GM18858 (cell line): Measurements from ENCODE around the gene IDH3G.
"Not testable (repeated sequence)": the region's sequence is repeated elsewhere in the genome, so short reads cannot be mapped to it uniquely, and the experiment has no call there.

Experiments used
- ATAC-seq: cut with Tn5 transposase; IDR thresholded peaks from one replicate; pipeline ENCODE4 v1.9.1; 2021; ENCODE audit not compliant: unreplicated experiment

IDH3G gene

DNA sequence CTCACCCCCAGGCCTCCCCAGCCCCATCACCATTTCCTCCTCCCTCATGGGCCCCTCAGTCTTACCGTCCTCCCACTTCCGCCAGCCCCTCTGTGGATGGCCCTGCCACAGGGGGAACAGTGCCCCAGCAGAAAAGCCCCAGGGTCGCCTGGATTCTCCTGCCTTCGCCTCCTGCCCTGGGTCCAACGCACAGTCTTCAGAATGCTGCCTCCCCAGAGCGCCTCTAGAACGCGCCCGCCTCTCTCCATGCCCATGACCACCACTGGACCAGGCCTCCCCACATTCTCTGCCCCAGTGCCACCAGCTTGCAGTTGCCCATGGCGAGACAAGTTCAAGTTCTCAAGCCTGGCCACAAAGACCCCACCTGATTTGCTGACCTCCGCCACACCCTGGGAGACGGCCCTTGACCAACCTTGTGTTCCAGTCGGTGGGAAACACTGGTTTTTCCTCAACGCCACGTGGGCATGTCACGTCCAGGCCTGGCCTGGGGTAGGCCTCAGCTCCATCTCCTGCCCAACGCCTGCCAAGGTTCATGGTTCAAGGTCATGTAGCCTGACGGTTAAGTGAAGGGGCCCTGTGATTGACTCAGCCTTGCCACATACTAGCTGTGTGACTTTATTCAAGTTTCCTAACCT, 30.8 kb downstream of the IDH3G start:
- no peak for ATAC-seq

DNA sequence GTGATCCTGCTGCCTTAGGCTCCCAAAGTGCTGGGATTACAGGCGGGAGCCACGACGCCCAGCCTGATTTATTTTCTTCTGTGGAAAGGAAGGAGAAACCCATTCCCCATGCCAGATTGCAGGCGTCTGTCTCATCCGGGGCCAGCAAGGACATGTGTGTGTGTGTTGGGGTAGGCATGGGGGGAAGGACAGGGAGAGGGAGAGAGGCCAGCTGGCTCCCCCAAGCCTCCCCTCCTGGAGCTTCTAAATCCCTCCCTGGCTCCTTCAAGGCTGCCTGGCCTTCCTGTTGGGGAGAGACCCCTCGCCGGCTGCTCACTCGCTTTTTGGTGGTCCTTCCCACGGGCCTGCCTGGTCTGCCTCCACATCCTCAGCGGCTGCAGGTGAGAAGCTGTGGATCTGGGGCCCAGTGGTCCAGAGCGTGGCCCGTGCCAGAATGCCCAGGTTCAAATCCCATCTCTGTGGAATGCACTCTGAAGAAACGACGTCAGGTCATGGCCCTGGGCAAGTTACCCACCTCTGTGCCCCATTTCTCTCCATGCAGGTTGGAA, 31.5 kb downstream of the IDH3G start:
- ATAC-seq, result no peak

DNA sequence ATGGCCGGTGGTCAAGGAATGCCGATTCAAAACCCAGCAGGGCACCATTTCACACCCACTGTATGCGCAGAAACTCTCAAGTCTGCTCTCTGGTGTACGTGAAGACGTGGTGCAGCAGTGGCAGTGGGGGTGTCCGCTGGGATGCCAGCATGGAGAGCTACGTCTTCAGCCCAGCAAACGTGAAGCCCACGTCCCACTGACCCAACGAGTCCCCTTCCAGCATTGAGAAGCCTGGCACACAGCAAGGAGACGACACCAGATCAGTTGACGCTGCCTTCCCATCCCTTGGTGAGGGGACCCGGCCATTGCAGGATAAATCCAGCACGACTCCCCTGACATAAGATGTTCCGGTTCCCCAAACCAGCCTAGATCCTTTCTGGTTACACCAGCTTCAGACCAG, 32.3 kb downstream of the IDH3G start:
- ATAC-seq, result no peak

DNA sequence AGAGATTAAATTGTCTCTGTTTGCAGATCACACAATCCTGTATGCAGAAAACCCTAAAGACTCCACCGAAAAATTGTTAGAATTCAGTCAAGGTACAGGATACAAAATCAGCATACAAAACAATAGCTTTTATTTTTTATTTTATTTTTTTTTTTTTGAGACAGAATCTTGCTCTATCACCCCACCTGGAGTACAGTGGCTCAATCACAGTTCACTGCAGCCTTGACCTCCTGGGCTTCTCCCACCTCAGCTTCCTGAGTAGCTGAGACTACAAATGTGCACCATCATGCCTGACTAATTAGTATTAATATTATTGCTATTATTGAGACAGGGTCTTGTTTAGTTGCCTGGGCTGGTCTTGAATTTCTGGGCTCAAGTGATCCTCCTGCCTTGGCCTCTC, 39.0 kb downstream of the IDH3G start:
- ATAC-seq, result no peak

DNA sequence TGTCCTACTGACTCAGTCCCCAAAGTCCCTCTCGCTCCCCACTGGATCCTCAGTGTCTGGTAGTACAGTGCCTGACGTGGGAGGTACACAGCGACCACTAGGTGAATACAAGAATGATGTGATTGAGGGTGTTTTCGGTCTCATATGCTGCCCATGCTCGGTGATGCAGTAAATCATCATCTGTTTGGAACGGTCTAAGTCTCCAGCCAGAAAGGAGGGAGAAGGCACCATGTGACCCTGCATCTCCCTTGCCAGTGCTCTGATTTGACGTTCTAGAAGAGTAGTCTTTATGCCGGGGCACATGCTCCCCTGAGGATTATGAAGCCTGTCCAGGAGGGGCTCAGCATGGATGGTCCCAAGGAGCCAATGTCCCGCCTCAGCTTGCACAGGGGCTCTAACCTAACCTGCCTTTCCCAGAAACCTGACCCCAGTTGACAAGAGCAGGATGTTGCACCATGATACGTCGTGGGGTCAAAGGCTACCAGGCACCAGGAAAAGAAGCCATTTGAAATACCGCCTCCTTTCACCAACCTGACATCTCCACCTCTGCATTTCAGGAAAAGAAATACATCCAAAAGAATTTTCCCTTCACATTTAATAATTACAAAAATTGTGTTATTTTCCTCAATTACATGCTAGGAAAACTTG, 43.9 kb downstream of the IDH3G start:
- no peak for ATAC-seq

DNA sequence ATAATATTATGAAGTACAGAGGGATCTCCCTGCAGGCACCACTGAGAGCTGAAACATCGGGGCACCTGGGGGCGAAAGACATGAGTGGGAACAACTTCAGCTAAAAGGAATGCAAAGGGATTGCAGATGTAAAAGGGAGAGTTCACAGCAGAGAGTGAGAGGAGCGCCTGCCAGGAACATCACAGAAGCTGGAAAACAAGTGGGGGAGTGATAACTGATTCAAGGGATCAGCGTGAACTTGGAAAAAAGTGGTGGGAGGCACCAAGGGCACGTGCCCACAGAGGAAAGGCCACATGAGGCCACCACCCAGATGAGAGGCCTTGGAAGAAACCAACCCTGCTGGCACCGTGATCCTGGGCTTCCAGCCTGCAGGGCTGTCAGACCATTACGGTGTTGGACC, 45.2 kb downstream of the IDH3G start:
- ATAC-seq, result not testable (repeated sequence)

DNA sequence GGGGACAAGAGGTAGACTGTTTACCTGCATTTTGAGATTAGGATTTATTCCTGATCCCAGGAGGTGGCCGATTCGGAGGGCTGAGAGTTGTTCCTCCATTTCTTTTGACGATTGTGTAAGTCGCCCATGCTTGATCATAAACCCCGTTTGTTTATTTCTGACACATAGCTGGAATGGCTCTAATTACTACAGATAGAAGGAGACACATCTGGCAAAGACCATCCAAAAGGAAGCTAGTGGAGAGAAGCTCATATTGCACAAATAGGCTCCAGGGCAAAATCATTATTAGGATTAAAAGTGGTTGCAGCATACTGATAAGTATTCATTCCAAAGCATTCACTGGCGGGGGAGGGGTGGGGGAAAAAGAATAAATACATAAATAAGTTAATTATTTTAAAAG, 47.2 kb downstream of the IDH3G start:
- ATAC-seq, result not testable (repeated sequence)

DNA sequence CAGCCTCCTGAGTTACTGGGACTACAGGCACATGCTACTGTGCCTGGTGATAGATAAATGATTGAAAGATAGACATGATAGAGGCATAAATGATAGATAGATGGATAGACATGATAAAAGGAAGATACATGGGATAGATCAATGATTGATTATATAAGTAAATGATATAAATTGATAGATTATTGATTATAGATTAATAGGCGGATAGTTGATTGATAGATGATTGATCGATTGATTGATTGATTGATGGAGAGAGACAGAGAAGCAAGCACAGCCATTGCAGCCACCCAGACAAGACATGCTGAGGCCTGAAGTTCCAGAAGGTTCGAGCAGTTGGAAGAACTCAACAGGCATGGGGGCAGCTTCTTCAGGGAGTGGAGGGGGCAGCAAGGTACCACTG, 47.8 kb downstream of the IDH3G start:
- no peak for ATAC-seq

DNA sequence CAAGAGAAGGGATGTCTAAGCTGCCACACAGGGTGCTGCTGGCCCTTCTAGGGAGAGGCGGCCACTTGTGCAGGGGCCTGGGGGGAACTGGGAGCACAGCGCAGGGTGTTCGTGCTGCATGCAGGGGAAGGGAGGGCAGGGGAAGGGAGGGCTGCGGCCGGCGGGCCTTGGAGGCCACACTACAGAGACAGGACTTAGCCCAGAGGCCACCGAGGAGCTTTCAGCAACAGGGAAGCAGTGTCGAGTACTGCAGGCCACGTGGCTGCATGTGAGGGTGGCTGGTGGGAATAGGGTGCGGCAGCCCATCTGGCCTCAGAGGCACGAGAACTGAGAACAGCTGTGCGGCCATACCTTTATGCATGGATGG, 49.1 kb downstream of the IDH3G start:
- ATAC-seq, result not testable (repeated sequence)

DNA sequence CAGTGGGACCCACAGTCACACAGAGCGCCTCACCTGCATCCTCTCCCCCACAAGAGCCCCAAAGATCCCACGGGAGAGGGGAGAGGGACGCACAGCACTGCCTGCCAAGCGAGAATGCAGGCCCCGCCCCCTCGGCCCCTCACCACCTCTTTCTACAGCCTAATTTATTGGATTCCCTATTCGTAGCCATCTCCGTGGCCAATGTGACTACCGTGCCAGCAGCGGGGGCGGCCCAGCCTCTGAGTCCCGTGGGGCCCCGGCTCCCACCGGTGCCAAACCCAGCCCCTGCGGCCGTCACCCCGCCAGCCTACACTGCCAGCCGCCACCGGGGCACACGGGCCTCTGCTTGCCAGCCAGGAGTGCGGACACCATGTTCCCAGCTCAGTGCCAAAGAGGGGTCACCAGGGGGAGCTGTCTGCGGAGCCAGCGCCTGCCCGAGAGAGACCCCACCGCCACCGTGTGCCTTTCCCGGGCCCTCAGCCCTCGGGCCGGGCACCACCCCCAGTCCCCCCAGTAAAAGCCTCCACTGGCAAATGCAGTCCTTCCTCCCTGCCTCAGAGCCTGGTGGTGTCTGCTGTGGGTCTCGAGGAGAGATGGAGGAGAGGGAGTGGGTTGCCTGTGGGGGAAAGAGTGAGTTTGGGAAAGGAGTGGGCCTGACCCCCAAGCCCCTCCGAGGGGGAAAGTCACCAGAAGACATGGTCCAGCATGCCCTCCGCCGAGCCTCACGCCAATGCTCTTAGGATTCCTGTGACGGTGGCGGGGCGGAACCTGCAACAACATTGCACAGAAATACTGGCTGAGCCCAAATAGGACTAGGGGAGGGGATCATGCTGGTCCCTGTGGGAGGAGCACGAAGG, 49.7 kb downstream of the IDH3G start:
- no peak for ATAC-seq

DNA sequence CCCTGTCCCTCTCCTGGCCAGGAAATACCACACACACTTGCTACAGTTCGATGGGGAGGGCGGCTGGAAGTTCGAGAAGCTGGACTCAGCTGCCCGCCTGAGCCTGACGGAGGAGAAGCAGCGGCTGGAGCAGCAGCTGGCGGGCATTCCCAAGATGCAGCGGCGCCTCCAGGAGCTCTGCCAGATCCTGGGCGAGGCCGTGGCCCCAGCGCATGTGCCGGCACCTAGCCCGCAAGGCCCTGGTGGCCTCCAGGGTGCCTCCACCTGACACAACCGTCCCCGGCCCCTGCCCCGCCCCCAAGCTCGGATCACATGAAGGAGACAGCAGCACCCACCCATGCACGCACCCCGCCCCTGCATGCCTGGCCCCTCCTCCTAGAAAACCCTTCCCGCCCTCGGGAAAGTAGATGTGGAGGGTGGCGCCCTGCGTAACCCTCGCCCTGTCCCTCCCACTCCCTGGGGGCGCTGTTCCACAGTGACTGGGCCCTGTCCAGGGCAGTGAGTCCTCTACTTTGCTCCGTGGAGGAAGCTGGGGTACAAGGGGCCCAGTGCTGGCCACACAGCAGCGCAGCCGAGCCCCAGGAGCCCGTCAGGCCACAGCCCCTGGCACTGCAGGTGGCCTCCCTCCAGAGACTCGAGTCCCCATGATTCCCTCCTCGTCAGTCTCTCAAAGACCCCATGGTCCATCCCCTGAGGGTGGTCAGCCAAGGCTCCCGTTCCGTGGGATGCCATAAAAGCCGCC, 50.5 kb downstream of the IDH3G start:
- ATAC-seq, result not testable (repeated sequence)

DNA sequence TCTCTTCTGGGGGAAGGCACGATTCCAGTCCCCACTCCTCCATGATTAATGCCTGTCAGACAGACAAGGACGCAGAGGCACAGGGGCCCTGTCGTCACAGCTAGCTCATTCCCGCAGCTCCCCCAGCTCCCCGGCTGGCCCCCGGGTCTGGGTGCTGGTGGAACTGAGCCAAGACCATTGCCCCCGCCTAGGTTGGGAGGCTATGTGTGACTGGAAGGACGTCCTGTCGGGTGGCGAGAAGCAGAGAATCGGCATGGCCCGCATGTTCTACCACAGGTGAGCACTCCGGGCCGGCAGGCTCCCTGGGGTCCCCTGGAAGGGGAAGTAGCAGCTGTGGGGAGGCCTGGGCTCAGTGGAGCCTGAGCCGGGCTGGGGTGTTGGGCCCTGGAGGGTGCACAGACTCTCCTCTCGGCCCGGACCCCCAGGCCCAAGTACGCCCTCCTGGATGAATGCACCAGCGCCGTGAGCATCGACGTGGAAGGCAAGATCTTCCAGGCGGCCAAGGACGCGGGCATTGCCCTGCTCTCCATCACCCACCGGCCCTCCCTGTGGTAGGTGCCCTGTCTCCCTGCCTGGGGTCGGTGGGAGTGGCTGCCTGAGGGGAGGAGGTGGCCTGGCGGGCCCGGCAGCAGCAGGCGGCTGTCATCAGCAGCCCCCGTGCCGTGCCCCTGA, 51.2 kb downstream of the IDH3G start:
- not testable (repeated sequence) for ATAC-seq

DNA sequence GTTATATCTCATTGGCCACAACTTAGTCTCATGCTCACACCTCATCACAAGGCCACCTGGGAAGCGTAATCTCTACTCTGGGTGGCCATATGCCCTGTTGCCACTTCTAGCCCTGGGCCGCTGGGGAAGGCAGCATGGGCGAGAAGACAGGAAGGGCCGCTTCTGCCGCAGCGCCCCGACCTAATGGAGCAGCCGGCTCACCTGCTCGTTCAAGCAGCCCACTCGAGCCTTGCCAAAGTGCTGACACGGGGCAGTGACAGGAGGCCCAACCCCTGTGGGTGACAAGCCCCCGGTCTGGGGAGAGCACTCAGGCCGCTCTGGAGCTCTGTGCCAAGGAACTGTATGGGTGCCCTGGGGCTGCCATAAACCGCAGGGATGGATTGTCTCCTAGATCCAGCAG, 52.1 kb downstream of the IDH3G start:
- not testable (repeated sequence) for ATAC-seq

DNA sequence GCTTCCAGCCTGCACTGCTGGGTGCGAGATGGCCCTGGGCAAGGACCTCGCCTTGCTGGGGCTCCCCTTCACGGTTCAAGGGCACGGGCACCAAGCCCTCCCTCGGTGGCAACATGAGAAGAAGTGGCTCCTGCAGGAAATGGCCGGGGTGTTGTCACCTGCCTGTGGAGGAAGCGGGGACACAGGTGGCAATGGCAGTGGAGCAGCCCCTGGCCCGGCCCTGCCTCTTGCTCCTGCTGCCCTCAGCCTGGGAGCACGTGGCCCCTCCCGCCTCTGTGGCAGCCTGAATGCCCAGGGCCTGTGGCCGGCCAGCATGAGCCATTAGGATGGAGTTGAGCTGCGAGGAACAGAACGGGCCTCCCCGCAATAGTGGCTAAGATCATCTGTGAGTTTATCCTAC, 52.7 kb downstream of the IDH3G start:
- no peak for ATAC-seq

DNA sequence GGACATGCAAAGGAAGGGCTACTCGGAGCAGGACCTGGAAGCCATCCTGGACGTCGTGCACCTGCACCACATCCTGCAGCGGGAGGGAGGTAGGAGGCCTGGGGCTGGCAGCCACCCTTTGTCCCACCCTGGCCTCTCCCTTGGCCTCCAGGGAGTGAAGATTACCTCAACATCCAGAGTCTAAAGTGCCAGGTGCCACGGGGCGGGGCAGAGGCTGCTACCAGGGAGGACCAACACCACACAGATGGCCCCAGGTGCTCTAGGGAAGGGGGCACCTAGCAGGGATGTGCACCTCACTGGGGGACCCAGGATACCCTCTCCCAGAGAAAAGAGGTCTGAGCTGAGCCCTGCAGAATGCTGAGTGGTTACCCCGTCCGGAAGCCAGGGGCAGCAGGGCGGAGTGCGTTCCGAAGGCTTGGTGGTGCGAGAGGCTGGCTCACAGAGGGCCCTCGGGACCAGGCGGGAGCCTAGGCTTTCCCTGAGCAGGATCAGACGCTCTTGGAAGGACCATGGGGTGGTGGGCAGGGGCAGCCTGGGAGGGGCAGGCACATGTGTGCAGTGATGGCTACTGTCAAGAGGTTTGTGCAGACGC, 53.4 kb downstream of the IDH3G start:
- ATAC-seq, result no peak

DNA sequence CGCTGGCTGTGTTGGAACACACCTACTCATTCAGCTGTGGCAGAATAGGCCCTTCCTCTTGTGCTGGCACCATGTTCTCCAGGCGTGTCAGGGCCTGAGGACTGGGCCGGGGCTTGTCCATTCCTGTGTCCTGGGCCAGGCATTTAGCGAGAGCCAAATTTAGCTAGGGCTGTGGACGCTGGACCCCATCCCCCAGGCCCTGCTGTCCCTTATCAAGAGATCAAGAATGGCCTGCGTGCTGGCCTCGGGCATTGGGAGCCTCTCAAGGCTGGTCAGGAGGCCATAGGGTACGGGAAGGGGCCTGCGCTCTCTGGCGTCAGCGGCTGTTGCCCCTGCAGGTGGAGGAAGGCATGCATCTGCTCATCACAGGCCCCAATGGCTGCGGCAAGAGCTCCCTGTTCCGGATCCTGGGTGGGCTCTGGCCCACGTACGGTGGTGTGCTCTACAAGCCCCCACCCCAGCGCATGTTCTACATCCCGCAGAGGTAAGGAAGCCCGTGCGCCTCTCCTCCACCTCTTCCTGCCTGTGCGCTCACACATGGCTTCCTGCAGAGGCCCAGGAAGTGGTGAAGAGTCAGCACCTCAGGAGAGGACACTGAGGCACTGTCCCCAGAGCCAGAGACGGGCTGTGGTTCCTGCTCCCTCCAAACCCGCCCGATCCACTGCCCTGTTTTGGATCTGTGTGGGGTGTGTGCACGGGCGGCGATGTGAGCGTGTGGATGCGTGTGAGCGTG, 54.3 kb downstream of the IDH3G start:
- no peak for ATAC-seq

DNA sequence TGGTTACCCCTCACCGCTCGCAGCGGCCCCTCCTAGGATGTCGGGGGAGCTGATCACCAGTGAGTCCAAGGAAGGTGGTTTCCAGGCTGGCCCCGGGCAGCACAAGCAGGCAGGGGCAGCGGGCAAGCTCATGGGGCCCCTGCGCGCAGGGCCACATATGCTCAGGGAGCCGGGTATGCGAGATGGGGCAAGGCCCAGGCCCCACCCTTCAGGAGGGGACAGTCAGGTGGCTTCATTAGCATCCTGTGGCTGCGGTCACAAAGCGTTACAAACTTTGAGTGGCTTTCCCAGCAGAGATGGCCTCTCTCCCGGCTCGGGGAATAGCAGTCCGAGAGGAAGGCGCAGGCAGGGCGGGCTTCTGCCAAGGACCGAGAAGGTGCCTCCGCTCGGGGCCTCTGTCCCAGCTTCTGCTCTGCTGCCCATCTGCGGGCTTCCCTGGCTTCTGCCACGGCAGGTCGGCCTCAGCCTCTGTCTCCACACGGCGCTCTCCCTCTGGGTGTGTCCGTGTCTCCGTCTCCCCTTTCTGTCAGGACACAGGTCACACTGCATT, 56.0 kb downstream of the IDH3G start:
- no peak for ATAC-seq

DNA sequence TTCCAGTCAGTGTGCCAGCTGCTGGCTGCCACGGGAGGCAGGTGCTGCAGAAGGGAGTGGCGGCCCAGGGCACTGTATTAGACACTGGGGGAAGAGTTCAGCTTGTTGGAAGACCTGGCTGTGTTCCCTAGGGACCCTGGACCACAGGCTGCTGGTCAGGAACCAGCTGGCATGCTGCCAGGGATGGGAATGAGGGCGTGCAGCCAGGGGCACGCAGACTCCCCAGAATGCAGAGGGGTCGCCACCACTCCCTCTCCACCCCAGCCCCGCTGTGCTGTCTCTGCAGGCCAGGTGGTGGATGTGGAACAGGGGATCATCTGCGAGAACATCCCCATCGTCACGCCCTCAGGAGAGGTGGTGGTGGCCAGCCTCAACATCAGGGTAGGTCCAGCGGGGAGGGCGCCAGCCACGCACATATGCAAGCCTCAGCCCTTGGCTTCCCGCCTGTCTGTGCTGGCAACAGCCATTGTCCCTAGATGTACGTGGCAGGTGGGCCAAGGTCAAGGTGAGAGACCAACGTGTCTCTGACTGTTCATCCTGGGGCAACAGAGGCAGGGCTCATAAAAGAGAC, 57.2 kb downstream of the IDH3G start:
- ATAC-seq, result no peak
